HG02943 (cell line): ENCODE measurements around the gene TMEM120A.

Experiments used
- ATAC-seq: cut with Tn5 transposase; IDR thresholded peaks from one replicate; pipeline ENCODE4 v1.9.1; 2021; ENCODE audit warnings: mild to moderate bottlenecking, low read depth, moderate library complexity; ENCODE audit not compliant: unreplicated experiment

Gene TMEM120A

DNA sequence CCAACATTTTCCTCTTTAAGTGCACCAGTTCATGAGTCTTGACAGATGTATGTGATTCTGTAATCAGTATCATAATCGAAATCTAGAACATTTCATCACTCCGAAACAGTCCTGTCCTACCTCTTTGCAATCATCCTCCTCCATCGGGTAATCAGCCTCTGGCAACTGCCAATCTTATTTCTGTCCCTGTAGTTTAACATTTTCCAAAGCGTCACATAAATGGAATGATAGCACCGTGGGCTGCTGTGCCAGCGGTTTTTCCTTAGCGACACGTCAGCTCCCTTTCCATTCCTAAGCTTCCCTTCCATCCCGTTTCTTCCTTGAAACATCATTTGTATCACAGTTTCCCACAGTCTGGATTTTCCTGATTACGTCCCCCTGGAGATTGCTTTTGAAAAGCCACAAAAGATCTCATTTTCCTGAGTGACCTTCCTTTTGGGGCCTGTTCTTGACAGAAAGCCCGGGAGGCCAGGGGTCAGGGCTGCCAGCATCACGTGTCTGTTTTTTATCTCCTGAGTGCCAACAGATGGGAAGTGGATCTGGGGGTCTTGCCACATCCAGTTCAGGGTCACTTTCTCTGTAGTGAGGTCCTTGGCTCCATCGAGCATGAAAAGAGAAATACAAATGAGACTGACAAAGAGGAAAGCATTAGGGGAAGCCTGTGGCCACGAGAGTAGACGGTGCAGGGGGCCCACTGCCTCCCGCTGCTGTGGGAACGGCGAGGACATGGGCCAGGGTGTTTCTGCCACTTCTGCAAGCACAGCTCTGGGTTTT lies 31.6 kb downstream of the TMEM120A start:
- no peak for ATAC-seq

DNA sequence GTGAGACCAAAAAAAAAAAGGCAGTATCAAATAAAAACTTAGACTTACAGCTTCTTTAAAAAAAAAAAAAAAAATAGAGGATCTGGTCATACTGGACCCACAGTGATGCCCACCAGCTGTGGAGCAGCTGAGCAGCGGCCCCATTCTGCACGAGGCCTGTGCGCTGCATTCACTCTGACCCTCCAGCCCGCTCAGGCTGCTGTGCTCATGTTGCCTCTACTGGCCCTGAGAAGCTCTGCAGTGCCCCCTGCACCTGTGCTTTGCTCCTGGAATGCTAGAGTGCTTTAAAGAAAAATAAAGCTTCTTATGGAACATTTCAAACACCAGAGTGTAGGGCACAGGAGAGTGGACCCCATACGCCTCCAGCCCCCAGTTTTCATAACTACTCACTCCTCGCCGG lies 33.2 kb downstream of the TMEM120A start:
- no peak for ATAC-seq

DNA sequence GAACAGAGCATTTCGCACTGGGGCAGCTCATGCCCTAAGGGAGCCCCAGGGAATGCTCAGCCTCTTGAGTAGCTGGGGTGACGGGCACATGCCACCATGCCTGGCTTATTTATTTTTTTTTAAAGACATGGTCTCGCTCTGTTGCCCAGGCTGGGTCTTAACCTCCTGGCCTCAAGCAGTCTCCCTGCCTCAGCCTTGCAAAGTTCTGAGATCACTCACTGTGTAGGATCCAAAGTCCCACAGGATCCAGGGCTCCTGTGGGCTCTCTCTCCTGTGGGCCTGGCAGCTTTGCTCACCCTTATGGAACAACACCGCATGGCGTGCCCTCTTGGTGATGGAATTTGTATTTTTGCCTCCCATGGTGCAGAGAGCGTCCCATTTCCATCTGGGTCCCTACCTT lies 34.0 kb downstream of the TMEM120A start:
- no peak for ATAC-seq

DNA sequence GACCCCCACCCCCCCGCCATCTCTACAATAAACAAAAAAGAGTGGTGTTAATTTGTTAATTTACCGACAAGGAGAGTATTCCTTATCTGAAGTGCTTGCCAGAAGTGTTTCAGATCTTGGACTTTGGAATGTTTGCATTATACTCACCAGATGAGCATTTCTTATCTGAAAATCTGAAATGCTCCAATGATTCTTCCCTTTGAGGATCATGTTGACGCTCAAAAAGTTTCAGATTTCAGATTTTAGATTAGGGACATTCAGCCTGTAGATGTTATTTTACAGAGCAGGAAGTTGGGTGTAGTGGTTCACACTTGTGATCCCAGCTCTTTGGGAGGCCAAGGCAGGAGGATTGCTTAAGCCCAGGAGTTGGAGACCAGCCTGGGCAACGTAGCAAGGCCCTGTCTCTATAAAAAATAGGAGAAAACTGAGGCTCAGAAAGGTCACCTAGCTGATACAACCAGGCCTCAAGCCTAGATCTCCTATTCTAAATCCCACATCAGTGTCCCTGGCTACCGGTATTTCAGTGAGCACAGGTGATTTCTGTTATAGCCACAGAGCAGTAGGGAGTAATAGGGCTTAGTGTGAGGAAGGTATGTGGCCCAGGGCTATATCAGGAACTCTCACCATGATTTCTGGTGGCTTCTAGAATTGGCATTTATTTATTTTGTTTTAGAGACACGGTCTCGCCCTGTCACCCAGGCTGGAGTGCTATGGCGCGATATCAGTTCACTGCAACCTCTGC lies 35.4 kb downstream of the TMEM120A start:
- no peak for ATAC-seq

DNA sequence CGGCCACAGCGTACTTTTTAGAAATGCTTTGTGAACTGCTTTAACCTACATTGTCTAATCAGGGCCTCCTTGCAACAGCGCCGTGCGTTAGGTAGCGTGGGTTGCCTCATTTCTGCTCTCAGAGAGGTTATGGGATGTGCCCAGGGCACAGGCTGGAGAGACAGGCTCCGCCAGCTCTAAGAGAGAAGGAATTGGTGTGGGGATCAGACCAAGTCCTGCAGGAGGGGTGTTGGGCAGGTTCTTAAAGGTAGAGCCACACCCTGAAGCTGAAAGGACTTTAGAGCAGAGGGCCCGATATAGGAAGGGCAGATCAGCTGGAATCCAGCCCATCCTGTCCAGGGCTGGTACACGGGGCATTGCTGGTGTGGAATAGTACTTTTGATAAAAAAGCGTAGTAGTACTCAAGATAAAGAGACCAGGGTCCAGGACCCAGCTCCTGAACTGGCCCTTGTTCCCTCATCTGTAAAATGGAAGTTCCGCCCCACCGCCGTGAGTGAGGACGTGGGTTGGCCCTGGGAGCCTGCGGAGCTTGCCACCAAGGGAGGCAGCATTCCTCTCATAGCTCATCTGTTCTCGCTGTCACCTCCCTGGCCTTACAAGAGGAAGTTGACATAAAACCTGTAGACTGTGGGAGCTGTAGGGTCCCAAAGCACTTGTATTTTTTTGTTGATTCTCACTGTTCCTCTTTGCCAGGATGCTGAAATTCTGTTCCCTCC lies 37.2 kb downstream of the TMEM120A start:
- no peak for ATAC-seq

DNA sequence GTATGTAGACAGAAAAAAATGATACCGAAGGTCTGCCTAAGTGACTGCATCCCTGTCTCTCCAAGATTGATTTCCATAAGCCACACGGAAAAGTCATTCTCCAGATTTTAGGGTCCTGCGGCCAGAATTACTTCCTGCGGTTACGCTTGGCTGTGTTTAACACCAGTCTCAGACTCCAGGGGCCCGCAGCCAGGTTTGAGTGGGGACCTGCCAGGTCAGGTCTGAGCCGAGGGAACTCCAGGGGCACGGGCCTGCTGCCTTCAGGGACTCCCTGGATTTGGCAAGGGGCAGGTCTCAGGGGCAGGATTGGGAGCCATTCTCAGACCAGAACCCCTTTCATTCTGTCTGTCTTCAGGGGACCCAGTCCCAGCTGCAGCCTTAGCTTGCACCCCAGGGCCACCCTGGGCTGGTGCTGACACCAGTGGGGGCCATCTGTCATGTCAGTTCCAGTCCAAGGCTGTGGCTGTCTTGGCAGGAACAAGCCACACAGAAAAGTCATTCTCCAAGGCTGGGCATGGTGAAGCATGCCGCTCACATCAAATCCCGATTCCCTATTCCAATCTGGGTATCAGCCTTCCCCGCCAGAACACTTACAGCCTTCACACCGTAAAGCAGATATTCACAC lies 39.0 kb downstream of the TMEM120A start:
- no peak for ATAC-seq

DNA sequence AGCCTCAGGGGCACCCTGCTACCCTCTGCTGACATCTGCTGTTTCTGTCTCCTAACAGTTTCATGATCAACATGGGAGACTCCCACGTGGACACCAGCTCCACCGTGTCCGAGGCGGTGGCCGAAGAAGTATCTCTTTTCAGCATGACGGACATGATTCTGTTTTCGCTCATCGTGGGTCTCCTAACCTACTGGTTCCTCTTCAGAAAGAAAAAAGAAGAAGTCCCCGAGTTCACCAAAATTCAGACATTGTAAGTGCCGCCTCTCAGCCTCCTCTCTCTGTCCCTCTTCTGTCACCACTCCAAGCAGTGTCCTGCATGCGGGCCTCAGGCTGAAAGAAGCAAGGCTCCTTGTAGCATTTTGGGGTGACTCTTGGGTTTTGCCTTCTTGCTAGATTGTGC lies 40.5 kb downstream of the TMEM120A start:
- ATAC-seq = no peak

DNA sequence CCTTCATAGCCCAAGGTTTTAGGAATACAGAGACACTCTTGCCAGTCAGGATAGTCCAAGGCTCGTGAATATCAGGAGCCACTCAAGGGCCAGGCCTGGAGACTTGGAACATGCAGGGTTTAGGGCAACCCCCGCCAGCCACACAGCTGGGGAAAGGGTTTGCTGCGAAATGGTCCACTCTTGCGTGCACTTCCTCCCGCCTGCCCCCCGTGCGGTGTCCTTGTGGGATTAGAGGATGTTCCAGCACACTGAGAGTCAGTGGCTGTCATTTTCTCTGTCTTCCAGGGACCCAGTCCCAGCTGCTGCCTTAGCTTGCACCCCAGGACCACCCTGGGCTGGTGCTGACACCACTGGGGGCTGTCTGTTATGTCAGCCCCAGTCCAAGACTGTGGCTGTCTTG lies 41.0 kb downstream of the TMEM120A start:
- no peak for ATAC-seq

DNA sequence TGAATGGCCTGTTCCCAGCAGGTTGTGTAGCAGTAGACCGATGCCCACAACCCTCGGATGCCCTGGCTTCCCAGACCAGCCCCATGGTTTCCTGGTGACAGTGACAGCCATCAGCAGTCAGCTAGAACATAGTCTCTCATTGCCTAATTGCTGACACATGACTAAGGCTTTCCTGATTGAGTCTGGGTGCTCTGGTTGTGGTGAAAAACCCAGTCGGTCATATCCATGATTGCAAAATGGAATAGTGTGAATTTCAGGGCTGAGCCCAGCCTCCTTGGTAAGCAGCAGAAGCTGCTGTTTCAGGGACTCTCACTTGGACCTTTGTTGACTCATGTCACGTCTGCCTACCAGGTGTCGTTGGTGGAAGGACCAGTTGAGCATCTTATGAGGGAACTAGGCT lies 42.9 kb downstream of the TMEM120A start:
- no peak for ATAC-seq

DNA sequence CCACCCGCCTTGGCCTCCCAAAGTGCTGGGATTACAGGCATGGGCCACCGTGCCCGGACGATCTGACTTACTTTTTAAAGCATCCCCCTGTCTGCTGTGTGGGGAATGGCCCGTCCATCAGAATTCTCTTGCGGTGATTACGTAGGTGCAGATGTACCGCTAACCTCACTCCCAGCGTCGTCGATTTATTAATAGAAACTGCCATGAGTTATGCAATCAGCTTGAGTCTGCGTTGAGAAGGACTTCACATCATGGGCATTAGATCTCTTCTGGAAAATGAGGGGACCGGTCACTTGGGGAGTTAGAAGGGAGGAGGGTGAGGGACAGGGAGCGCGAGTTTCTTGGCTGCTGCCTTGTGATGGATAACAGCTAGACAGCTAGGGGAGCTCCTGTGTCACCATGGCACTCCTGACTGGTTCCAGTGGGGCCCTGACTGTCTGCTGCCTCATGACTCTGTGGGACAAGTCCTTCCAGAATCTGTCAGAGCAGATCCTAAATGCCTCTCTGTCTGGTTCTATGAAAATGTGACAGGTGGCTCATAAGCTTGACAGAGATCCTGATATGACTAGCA lies 44.2 kb downstream of the TMEM120A start:
- no peak for ATAC-seq

DNA sequence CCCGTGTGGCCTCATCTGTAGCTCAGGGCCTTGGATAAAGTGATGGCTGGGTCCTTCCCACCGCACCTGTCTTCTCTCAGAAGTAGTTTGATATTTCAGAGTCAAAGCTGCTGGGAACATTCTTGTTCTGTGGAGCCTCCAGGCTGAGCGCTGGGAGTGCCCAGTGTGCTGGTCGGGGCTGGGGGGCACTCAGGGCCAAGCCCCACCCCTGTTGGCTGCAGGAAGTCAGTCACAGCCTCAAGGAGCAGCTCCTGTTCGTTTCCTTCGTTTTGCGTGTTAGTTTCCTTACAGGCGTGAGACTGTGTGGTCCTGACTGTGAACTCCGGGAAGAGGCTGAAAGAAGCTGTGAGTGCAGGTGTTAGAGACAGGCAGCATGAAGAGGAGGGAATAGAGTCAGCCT lies 46.2 kb downstream of the TMEM120A start:
- ATAC-seq = no peak

DNA sequence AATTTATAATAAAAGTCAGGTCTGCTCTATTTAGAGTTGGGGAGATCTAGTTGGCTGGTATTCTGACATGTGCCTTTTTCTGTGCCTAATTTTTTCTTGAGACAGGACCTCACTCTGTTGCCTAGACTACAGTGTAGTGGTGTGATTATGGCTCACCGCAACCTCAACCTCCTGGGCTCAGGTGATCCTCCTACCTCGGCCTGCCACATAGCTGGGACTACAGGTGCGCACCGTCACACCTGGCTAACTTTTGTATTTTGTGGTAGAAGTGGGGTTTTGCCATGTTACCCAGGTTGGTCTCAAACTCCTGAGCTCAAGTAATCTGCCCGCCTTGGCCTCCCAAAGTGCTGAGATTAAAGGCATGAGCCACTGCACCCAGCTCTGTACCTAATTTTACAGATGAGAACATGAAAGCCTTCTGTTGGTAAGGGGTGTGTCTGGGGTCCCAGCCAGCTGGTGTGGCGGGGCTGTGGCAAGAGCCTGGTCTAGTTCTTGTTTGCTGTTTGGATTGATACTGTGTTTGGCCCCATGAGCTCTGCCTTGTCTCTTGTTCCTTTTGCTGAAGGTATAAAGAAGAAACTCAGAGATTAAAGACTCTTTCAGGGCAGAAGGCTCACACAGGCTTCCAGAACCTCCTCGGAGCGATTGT lies 48.1 kb downstream of the TMEM120A start:
- ATAC-seq = no peak

DNA sequence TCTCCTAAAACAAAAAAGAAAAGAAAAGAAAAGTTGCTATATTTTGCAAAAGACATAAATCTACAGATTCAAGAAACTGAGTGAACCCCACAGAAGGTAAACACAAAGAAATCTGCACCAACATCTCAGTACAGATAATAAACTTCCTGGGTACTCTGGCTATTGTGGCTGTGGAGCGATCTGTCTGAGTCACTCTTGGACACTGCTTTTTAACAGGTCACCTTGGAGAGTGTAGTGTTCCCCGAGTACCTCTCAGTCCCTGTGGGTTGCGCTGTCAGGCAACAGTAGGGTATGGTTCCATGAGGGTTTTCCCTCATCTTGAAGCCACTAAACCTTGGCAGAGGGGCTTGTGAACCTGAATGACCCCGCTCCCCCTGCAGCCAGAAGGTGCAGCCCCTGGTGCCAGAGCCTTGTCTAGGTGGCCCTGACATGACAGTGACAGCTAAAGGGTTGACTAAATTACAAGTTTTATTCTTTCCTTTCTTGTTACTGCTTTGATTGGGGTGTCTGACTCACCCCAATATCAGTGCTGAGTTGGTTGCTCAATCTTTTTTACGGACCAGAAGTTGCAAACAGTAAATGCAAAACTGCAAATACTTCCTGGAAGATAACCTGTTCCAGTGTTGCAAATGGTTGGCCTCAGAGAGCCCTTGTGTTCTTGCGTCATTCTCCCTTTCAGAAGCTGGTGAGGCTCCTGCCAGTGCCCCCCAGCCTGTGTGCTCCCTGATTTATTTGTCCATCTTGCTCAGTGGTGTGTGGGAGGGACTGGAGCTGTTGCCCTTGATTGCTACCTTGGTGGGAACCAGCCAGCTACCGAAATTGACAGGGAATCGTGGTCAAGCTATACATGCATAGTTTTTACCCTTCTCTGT lies 48.9 kb downstream of the TMEM120A start:
- no peak for ATAC-seq

DNA sequence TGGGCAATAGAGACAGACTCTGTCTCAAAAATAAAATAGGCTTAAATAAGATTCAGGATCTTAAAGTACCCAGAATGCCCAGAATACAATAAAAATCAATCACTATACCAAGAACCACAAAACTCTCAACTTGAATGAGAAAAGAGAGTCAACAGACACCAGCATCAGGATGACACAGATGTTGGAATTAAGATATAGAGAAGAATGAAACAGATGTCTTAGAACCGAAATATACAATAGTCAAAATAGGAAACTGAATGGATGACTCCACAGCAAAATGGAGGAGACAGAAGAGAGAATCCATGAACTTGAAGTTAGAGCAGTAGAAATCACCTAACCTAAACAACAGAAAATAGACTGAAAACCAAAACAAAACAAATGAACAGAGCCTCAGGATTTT lies 49.9 kb downstream of the TMEM120A start:
- no peak for ATAC-seq

DNA sequence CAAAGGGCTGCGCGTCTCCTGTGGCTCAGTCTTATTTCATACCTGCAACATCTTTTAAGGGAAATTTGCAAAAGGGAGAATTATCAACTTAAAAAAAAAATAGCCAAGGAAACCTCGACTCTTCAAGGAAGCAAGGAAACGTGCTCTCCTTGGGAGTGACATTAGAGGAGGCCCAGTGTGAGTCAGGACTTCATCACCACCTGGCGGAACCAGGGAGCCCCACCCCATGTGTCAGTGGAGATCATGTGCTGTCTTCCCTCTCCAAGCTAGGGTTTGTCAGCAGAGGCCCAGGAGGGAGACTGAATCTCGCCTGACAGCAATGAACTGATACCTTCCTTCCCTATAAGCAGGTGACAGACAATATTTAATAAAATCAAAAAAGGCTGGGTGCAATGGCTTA lies 50.5 kb downstream of the TMEM120A start:
- no peak for ATAC-seq

DNA sequence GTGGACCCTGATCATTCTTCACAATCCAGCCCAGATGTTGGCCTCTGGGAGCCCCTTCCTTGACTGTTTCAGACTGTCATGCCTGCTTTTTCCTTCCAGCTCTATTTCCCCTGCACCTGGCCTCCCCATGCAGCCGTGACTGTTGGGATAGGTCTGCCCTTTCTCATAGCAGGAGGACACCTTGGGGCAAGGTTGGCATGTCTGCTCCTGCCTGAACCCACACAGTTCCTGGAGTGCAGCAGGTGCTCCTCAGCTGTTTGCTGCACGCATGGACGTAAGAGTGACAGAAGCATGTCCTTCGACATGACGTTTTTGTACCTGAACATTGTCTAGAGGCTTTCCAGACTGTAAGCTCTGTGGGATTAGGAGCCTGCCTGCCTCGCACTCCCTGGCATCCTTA lies 55.5 kb downstream of the TMEM120A start:
- ATAC-seq = no peak

DNA sequence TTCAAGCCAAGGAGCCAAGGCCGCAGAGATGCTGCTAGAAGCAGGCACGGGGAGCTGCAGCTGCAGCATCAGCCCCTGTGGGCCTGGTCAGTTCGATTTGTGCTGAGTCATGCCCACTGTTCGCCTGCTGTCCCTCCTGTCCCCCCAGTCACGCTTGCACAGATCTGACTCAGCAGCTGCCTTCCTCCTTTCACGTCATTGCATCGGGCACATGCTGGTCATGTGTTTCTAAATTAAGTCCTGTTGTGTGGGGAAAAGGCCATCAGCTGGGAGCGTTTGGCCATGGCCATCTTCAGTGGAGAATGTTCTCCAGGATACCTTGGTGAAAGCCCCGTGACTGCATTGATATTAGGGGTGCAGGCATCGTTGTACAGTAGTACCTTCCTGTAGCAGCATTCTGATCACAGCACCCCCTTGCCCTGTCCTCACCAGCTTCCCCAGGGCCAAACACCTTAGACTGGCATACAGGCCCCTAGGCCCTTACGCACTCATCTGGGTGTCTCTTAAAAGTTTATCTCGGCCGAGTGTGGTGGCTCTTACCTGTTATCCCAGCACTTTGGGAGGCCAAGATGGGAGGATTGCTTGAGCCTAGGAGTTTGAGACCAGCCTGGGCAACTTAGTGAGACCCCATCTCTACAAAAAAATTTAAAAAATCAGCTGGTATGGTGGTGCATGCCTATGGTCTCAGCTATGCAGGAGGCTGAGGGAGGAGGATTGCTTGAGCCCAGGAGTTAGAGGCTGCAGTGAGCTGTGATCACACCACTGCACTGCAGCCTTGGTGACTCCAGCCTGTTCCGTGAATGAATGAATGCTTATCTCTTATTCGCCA lies 56.2 kb downstream of the TMEM120A start:
- ATAC-seq = no peak
